Panc1 (cell line): ENCODE results near the gene MARK4. TPM values are rescaled to one million over a fixed set of nuclear protein-coding genes. Genes with fewer than 3 reads are reported as not detected.

Experiments
- ATAC-seq: fragments of 200-7000 bp; cut with Tn5 transposase; 2 replicates; pipeline ENCODE4 v1.9.1; 2020; ENCODE audit warnings: mild to moderate bottlenecking, moderate library complexity
- BruUV-seq: library from RNA; stranded (reverse); fragments of 400-500 nt; replicated peaks from 2 replicates; lab custom pipeline; 2021; lab: Mats Ljungman, UMichigan
- CTCF ChIA-PET: fragments of 300-600 bp; sonication (Branson Sonifier 250); formaldehyde crosslinking; loops from one replicate; lab custom pipeline; 2022; ENCODE audit warnings: antibody characterized with exemption; lab: Charles Lee
- POLR2A ChIA-PET: fragments of 300-600 bp; sonication (Branson Sonifier 250); formaldehyde crosslinking; loops from one replicate; lab custom pipeline; 2022; ENCODE audit warnings: antibody characterized with exemption; lab: Charles Lee
- DNase-seq: peaks from one replicate; pipeline ENCODE4 v3.0.0-alpha.2; 2010; ENCODE audit warnings: low read depth, low spot score
- H3K27ac ChIP-seq: 2 replicates; pipeline ENCODE4 v1.5.1; 2011; ENCODE audit warnings: mild to moderate bottlenecking, low read length, inconsistent platforms
- H3K27me3 ChIP-seq: fragments of 200-500 bp; sonication (Bioruptor generic); 2 replicates; pipeline ENCODE4 v1.6.0; 2014; ENCODE audit warnings: low read length, inconsistent platforms; ENCODE audit not compliant: control insufficient read depth, insufficient read depth
- H3K36me3 ChIP-seq: fragments of 200-500 bp; sonication (Bioruptor generic); 2 replicates; pipeline ENCODE4 v1.5.1; 2014; ENCODE audit warnings: inconsistent platforms, mild to moderate bottlenecking, low read length, moderate library complexity; ENCODE audit not compliant: control insufficient read depth, insufficient read depth
- H3K4me1 ChIP-seq: 2 replicates; pipeline ENCODE4 v1.5.1; 2011; ENCODE audit warnings: inconsistent platforms, mild to moderate bottlenecking, low read length, moderate library complexity; ENCODE audit not compliant: control insufficient read depth, insufficient read depth
- H3K4me3 ChIP-seq, 2 experiments: 2 replicates each; pipeline ENCODE4 v1.5.1; 2011 to 2012; ENCODE audit warnings: low read depth in 2 of 2, low read length in 2 of 2, mild to moderate bottlenecking in 2 of 2, inconsistent platforms in 1 of 2, moderate library complexity in 1 of 2
- H3K9me3 ChIP-seq: fragments of 200-500 bp; sonication (Bioruptor generic); 2 replicates; pipeline ENCODE4 v1.5.1; 2014; ENCODE audit warnings: low read depth, mild to moderate bottlenecking, inconsistent platforms, low read length, moderate library complexity; ENCODE audit not compliant: control insufficient read depth, insufficient read depth
- POLR2AphosphoS5 ChIP-seq: IDR thresholded peaks from 2 replicates; pipeline ENCODE4 v1.6.1; 2012; ENCODE audit warnings: mild to moderate bottlenecking, low read depth, low read length, moderate library complexity
- SIN3A ChIP-seq: IDR thresholded peaks from 2 replicates; pipeline ENCODE4 v1.6.1; 2012; ENCODE audit warnings: low read depth, mild to moderate bottlenecking, low read length, moderate library complexity, borderline replicate concordance; ENCODE audit not compliant: insufficient read depth
- TCF7L2 ChIP-seq: IDR thresholded peaks from 2 replicates; pipeline ENCODE4 v1.6.1; 2011; ENCODE audit warnings: mild to moderate bottlenecking, low read depth, low read length, inconsistent platforms
- in situ Hi-C: cut with HindIII; loops from 2 replicates; pipeline ENCODE4 v1.10.0; 2016; ENCODE audit warnings: low sequenced_read_pairs, low pct_unique_long_range_greater_than_20kb
- intact Hi-C: fragments of 100-400 bp; cut with micrococcal nuclease; formaldehyde crosslinking; loops from one replicate; pipeline ENCODE4 v1.10.0; 2022; ENCODE audit not compliant: unreplicated experiment
- total RNA-seq: library from RNA; stranded (reverse); gene quantifications from one replicate; pipeline ENCODE4 v1.2.1, GENCODE V29; 2021; ENCODE audit not compliant: unreplicated experiment
- TF ChIP-seq, protein P1 (sequence below), 2 experiments: IDR thresholded peaks; 2 replicates each; pipeline ENCODE4 v1.6.1; 2011 to 2012; ENCODE audit warnings: low read depth in 2 of 2, control low read depth in 1 of 2, low read length in 1 of 2, mild to moderate bottlenecking in 1 of 2, moderate library complexity in 1 of 2; ENCODE audit not compliant: insufficient read depth in 1 of 2
- TF ChIP-seq, protein P2 (sequence below): fragments of 450-650 bp; IDR thresholded peaks from 2 replicates; pipeline ENCODE4 v1.5.1; 2017; ENCODE audit warnings: mild to moderate bottlenecking

MARK4 gene
- total RNA-seq, 1 experiment from 2014 or later: 21.6 TPM

DNA sequence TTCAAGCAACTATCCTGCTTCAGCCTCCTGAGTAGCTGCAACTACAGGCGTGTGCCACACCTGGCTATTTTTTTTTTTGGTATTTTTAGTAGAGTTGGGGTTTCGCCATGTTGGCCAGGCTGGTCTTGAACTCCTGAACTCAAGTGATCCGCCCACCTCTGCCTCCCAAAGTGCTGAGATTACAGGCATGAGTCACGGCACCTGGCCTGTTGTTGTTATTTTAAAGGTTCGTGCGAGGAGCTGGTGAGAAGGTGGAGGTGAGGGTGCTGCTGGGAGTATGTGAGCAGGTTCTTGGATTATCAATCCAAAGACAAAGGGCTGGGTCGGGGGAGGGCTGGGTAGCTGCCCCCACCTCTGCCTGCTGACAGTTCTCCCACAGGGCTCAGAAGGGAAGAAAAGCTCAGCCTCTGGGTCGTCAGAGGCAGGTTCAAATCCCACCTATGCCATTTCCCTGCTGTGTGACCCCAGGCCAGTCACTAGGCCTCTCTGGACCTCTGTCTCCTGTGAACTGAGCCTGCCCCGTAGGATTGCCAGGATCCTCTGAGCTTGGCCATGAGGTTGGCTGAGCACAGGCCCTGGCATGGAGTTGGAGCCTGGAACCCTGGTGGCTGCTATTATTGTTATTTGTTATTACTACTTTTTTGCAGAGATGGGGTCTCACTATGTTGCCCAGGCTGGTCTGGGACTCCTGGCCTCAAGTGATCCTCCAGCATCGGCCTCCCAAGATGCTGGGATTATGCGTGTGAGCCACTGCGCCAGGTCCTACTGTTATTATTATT, 70.1 kb downstream of the MARK4 start (continued):
- TF ChIP-seq, protein P1, sequence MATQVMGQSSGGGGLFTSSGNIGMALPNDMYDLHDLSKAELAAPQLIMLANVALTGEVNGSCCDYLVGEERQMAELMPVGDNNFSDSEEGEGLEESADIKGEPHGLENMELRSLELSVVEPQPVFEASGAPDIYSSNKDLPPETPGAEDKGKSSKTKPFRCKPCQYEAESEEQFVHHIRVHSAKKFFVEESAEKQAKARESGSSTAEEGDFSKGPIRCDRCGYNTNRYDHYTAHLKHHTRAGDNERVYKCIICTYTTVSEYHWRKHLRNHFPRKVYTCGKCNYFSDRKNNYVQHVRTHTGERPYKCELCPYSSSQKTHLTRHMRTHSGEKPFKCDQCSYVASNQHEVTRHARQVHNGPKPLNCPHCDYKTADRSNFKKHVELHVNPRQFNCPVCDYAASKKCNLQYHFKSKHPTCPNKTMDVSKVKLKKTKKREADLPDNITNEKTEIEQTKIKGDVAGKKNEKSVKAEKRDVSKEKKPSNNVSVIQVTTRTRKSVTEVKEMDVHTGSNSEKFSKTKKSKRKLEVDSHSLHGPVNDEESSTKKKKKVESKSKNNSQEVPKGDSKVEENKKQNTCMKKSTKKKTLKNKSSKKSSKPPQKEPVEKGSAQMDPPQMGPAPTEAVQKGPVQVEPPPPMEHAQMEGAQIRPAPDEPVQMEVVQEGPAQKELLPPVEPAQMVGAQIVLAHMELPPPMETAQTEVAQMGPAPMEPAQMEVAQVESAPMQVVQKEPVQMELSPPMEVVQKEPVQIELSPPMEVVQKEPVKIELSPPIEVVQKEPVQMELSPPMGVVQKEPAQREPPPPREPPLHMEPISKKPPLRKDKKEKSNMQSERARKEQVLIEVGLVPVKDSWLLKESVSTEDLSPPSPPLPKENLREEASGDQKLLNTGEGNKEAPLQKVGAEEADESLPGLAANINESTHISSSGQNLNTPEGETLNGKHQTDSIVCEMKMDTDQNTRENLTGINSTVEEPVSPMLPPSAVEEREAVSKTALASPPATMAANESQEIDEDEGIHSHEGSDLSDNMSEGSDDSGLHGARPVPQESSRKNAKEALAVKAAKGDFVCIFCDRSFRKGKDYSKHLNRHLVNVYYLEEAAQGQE (IDR thresholded peaks at IDR 0.05; ENCODE audit: insufficient read depth in 1 of 2, low read depth in 2 of 2, low read length in 1 of 2): no peak

DNA sequence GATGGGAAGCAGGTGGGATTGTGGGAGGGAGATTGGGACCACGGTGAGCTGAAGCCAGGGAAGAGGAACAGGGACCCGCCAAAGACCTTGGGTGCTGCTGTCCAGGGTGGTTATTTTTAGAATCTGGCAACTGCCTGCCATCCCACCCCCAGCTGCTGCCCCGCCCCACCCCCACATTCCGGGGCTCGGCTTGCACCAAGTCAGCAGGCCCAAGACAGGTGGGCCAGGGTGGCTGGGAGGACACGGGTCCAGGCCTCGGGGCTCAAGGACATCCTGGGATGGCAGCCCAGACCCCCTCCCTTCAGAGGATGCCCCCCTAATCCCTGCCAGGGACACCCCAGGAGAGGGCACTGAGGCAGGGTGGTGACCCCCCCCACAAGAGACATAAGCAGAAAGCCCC, 70.8 kb downstream of the MARK4 start:
- Histone ChIP-seq H3K4me3 (no peak overlapping the region), H3K27me3 (no peaks in the 10 kb centered on the region), H3K27ac (no peak overlapping the region), H3K4me1 (peaks cover 10% of the 10 kb centered on the region), H3K36me3 (no peaks in the 10 kb centered on the region), H3K9me3 (no peaks in the 10 kb centered on the region)
- POLR2A ChIA-PET: interaction anchor here (0.6 kb wide), 1 partner anchor 126 kb away, joined by 3 read pairs; no protein-coding TSS in a partner anchor
- intact Hi-C loops (loop anchor here (10.0 kb wide), 1 partner anchor 67 kb away; the partner anchor contains the start of gene MARK4), in situ Hi-C loops (no loop called here)
- no peak for ATAC-seq
- no TSS peak for BruUV-seq
- CTCF ChIA-PET: no interaction called here
- TF ChIP-seq TCF7L2 (no peak), SIN3A (no peak), POLR2AphosphoS5 (no peak)
- TF ChIP-seq, protein P1 (IDR thresholded peaks at IDR 0.05; ENCODE audit: insufficient read depth in 1 of 2, low read depth in 2 of 2, low read length in 1 of 2): no peak
- TF ChIP-seq, protein P2, sequence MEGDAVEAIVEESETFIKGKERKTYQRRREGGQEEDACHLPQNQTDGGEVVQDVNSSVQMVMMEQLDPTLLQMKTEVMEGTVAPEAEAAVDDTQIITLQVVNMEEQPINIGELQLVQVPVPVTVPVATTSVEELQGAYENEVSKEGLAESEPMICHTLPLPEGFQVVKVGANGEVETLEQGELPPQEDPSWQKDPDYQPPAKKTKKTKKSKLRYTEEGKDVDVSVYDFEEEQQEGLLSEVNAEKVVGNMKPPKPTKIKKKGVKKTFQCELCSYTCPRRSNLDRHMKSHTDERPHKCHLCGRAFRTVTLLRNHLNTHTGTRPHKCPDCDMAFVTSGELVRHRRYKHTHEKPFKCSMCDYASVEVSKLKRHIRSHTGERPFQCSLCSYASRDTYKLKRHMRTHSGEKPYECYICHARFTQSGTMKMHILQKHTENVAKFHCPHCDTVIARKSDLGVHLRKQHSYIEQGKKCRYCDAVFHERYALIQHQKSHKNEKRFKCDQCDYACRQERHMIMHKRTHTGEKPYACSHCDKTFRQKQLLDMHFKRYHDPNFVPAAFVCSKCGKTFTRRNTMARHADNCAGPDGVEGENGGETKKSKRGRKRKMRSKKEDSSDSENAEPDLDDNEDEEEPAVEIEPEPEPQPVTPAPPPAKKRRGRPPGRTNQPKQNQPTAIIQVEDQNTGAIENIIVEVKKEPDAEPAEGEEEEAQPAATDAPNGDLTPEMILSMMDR: no peak
- no peak for DNase-seq
